ENCODE measurements around the gene POP5. TPM values are rescaled to one million over a fixed set of nuclear protein-coding genes. Genes with fewer than 3 reads are reported as not detected.

The POP5 gene
- total and polyA plus RNA-seq, 2 of the 4 experiments (the other 2 are of a cell fraction) = 69.5 to 99.4 TPM

DNA sequence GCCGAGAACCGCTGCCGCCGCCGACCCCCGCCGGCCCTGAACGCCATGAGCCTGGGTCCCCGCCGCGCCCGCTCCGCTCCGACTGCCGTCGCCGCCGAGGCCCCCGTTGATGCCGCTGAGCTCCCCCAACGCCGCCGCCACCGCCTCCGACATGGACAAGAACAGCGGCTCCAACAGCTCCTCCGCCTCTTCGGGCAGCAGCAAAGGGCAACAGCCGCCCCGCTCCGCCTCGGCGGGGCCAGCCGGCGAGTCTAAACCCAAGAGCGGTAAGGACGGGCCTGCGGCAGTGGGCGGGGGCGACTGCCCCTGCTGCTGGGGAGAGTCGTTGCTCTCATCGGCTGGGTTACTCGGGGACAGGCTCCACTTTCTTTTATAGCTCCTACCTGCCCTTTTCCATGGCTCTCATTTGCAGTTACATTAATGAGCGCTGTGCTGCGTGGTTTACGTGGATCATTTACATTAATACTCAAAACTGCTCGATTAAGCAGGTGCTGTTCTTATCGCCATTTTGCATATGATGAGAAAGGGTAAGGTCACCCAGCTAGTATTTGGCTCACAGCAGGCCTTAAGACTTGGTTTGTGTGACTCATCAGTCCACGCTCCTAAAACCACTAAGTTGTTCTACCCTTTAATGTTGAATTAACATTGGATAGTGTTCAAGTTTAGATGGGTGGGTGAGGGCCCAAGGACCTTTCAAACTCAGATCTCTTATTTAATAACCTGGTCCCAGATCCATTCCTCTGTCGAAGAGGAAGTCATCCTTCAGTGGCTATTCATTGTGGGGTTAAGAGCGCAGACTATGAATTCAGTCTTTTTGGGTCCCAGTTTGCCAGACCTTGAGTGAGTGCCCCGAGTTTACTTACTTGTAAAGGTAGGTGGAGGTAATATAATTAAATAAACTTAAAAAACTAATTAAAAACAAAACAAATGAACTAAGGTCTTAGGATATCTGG lies 46.2 kb downstream of the POP5 start:
- Histone ChIP-seq H3K14ac (replicated peaks; ENCODE audit: low read depth, low read length) (peak overlapping the region; percentile 94), H3K4me3 (ENCODE audit: insufficient read depth, low read depth, low read length) (peak overlapping the region; percentile 58), H3K9me1 (ENCODE audit: insufficient read depth, low read length) (peaks cover 22% of the 10 kb centered on the region), H2BK5ac (ENCODE audit: low read depth, low read length, poor library complexity, severe bottlenecking) (peak overlapping the region; percentile 69), H4K5ac (ENCODE audit: low read depth, low read length) (no peak overlapping the region), H3K4me1 (ENCODE audit: control insufficient read depth, insufficient read depth, low read length) (peaks cover 9% of the 10 kb centered on the region; the same call in 1 of the 2 replicates), H2AK5ac (ENCODE audit: low read depth, low read length) (peak overlapping the region; percentile 31; the same call in 1 of the 2 replicates), H4K91ac (ENCODE audit: insufficient read depth, low read depth, low read length) (no peak overlapping the region), H3K36me3 (ENCODE audit: control insufficient read depth, insufficient read depth, low read length) (peaks cover 3% of the 10 kb centered on the region; the same call in 1 of the 2 replicates), H3K18ac (ENCODE audit: low read depth, low read length) (no peak overlapping the region; the same call in 1 of the 2 replicates), H3K4me2 (ENCODE audit: low read depth, low read length) (peak overlapping the region; percentile 98), H2BK120ac (ENCODE audit: low read depth, low read length) (no peak overlapping the region), H2BK20ac (ENCODE audit: low read depth, low read length) (no peak overlapping the region), H2AFZ (replicated peaks; ENCODE audit: low read length, poor library complexity) (peak overlapping the region; percentile 91), H3K23ac (ENCODE audit: low read depth, low read length) (peak overlapping the region; percentile 97), H3K9ac (ENCODE audit: low read depth, low read length) (peak overlapping the region; percentile 61), H4K20me1 (ENCODE audit: insufficient read depth, low read length) (peaks cover 54% of the 10 kb centered on the region), H3K27me3 (ENCODE audit: control insufficient read depth, insufficient read depth, low read length) (no peaks in the 10 kb centered on the region), H3K9me3 (ENCODE audit: control insufficient read depth, insufficient read depth, low read length) (no peaks in the 10 kb centered on the region), H3K79me1 (ENCODE audit: low read depth in 1 of 2, low read length in 2 of 2) (peaks cover 5 to 51% of the 10 kb centered on the region in 2 experiments; a peak in 3 of 4 replicates), H3K4ac (ENCODE audit: low read depth, low read length) (peak overlapping the region; percentile 78), H3K27ac (ENCODE audit: insufficient read depth, low read length) (peak overlapping the region; percentile 55), H4K8ac (ENCODE audit: low read depth in 2 of 2, low read length in 2 of 2) (peak overlapping the region in 1 of 2 experiments; percentile 59; a peak in 1 of 4 replicates), H2BK15ac (ENCODE audit: low read depth, low read length) (no peak overlapping the region), H2AK9ac (replicated peaks; ENCODE audit: low read depth, low read length, poor library complexity) (peak overlapping the region; percentile 97), H3K56ac (ENCODE audit: extremely low read depth, insufficient read depth, low read length) (0 out of 2 replicates have a peak overlapping the region, but pooled peaks have one; percentile 1)
- 1% methylated on average over 24 of the region's 52 CpGs; no CpG with 5 or more reads in 1 of the 2 experiments for WGBS, 2 experiments (ENCODE audit: extremely low coverage in 2 of 2, insufficient read length in 1 of 2)
- dilution Hi-C loops (cut with HindIII; ENCODE audit: low sequenced_read_pairs, unreplicated experiment) = no loop called here
- DNase-seq = peak; percentile 92
- ATAC-seq (ENCODE audit: low read depth) = peak; percentile 74
- BruUV-seq (replicated peaks) = no TSS peak
- ChIA-PET POLR2A (ENCODE audit: unreplicated experiment) (interaction anchor here (0.6 kb wide), 1 partner anchor 138 kb away, joined by 3 read pairs; no protein-coding TSS in a partner anchor), CTCF (interaction anchor here (0.8 kb wide), 1 partner anchor 218 kb away, joined by 3 read pairs; no protein-coding TSS in a partner anchor)
- intact Hi-C loops (cut with micrococcal nuclease) = no loop called here
- in situ Hi-C loops (cut with MboI; ENCODE audit: low sequenced_read_pairs) = no loop called here
- TF ChIP-seq SMC3 (IDR thresholded peaks at IDR 0.05; ENCODE audit: low read depth, low read length) (no peak), MXI1 (IDR thresholded peaks at IDR 0.05; ENCODE audit: borderline replicate concordance, low read depth, low read length) (no peak), NFE2L2 (IDR thresholded peaks at IDR 0.05; ENCODE audit: low read depth, low read length) (no peak), RCOR1 (IDR thresholded peaks at IDR 0.05; ENCODE audit: insufficient replicate concordance, low read length) (peak; percentile 26), MAFK (IDR thresholded peaks at IDR 0.05; ENCODE audit: low read depth, low read length) (no peak), CEBPB (IDR thresholded peaks at IDR 0.05; ENCODE audit: low read depth, low read length) (no peak), RFX5 (IDR thresholded peaks at IDR 0.05; ENCODE audit: low read depth, low read length) (no peak), FOS (IDR thresholded peaks at IDR 0.05; ENCODE audit: low read depth, low read length) (peak; percentile 75), CTCF (conservative IDR thresholded peaks at IDR 0.05; ENCODE audit: low read depth, low read length) (no peak), MAZ (IDR thresholded peaks at IDR 0.05; ENCODE audit: borderline replicate concordance, low read depth, low read length) (no peak)
- TF ChIP-seq, protein P1, sequence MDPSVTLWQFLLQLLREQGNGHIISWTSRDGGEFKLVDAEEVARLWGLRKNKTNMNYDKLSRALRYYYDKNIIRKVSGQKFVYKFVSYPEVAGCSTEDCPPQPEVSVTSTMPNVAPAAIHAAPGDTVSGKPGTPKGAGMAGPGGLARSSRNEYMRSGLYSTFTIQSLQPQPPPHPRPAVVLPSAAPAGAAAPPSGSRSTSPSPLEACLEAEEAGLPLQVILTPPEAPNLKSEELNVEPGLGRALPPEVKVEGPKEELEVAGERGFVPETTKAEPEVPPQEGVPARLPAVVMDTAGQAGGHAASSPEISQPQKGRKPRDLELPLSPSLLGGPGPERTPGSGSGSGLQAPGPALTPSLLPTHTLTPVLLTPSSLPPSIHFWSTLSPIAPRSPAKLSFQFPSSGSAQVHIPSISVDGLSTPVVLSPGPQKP (IDR thresholded peaks at IDR 0.05; ENCODE audit: borderline replicate concordance, low read depth, low read length) = no peak
- TF ChIP-seq, protein P2, sequence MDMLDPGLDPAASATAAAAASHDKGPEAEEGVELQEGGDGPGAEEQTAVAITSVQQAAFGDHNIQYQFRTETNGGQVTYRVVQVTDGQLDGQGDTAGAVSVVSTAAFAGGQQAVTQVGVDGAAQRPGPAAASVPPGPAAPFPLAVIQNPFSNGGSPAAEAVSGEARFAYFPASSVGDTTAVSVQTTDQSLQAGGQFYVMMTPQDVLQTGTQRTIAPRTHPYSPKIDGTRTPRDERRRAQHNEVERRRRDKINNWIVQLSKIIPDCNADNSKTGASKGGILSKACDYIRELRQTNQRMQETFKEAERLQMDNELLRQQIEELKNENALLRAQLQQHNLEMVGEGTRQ (IDR thresholded peaks at IDR 0.05; ENCODE audit: low read depth, low read length) = no peak

All from IMR-90 (cell line).